ENCODE results near the gene NT5C3A.

DNA sequence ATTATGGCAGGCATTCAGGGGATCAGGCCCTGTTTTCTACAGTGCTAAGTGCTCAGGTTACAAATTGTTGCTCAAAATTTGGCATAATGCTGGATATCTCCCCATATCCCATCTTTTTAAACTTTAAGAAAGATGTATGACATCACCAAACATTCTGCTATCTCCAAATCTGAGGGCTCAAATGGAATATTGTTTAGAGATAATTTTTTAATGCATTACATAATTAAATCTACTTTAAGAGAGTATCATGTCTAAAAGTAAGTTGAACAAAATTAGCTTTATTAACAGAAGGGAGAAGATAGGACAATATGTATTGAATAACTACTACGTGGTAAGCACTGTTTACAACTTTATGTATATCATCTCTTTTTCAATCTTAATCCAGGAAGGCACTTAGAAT, 13.9 kb downstream of the NT5C3A start:
- TF ChIP-seq, protein P1, sequence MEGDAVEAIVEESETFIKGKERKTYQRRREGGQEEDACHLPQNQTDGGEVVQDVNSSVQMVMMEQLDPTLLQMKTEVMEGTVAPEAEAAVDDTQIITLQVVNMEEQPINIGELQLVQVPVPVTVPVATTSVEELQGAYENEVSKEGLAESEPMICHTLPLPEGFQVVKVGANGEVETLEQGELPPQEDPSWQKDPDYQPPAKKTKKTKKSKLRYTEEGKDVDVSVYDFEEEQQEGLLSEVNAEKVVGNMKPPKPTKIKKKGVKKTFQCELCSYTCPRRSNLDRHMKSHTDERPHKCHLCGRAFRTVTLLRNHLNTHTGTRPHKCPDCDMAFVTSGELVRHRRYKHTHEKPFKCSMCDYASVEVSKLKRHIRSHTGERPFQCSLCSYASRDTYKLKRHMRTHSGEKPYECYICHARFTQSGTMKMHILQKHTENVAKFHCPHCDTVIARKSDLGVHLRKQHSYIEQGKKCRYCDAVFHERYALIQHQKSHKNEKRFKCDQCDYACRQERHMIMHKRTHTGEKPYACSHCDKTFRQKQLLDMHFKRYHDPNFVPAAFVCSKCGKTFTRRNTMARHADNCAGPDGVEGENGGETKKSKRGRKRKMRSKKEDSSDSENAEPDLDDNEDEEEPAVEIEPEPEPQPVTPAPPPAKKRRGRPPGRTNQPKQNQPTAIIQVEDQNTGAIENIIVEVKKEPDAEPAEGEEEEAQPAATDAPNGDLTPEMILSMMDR (conservative IDR thresholded peaks at IDR 0.05; ENCODE audit: low read length): no peak
- no peak for TF ChIP-seq EZH2phosphoT487 (IDR thresholded peaks at IDR 0.05; ENCODE audit: borderline replicate concordance)
